Activated CD8-positive, alpha-beta T cell treated with anti-CD3 and anti-CD28 coated beads for 36 hours (primary cell): ENCODE results near the gene LSM12. TPM values are rescaled to one million over a fixed set of nuclear protein-coding genes. Genes with fewer than 3 reads are reported as not detected.

Experiments used
- ATAC-seq: fragments of 200-7000 bp; cut with Tn5 transposase; one replicate; pipeline ENCODE4 v1.10.0; 2021; ENCODE audit warnings: mild to moderate bottlenecking, moderate library complexity
- CTCF ChIA-PET: fragments of 350-600 bp; sonication (Branson Sonifier 250); formaldehyde crosslinking; loops from one replicate; lab custom pipeline; 2021; ENCODE audit warnings: antibody characterized with exemption; lab: Charles Lee
- POLR2A ChIA-PET: fragments of 350-600 bp; sonication (Branson Sonifier 250); formaldehyde crosslinking; loops from one replicate; lab custom pipeline; 2021; ENCODE audit warnings: antibody characterized with exemption; lab: Charles Lee
- DNase-seq: peaks from one replicate; pipeline ENCODE4 v3.0.0-alpha.2; 2020
- H3K27ac Mint-ChIP-seq: one replicate; pipeline ENCODE4 v1.8.0; 2021; ENCODE audit warnings: mild to moderate bottlenecking, mixed read lengths
- H3K27me3 Mint-ChIP-seq: one replicate; pipeline ENCODE4 v1.8.0; 2021; ENCODE audit warnings: mixed read lengths
- H3K36me3 Mint-ChIP-seq: one replicate; pipeline ENCODE4 v1.8.0; 2021; ENCODE audit warnings: low read depth, mixed read lengths
- H3K4me1 Mint-ChIP-seq: one replicate; pipeline ENCODE4 v1.8.0; 2021; ENCODE audit warnings: low read depth, mixed read lengths
- H3K4me3 Mint-ChIP-seq: one replicate; pipeline ENCODE4 v1.8.0; 2021; ENCODE audit warnings: mild to moderate bottlenecking, moderate library complexity, mixed read lengths
- H3K9me3 Mint-ChIP-seq: one replicate; pipeline ENCODE4 v1.8.0; 2021; ENCODE audit warnings: mixed read lengths
- intact Hi-C: fragments of 100-400 bp; cut with micrococcal nuclease; formaldehyde crosslinking; loops from one replicate; pipeline ENCODE4 v1.10.0; 2022
- total RNA-seq, 2 experiments: library from RNA; stranded (reverse); gene quantifications; one replicate each; pipeline ENCODE4 v1.2.3, GENCODE V29; 2021
- TF ChIP-seq, protein P1 (sequence below): fragments of 200-600 bp; IDR thresholded peaks from one replicate; pipeline ENCODE4 v1.8.0; 2022; ENCODE audit warnings: antibody characterized with exemption, mild to moderate bottlenecking

The LSM12 gene
- total RNA-seq, 2 experiments from 2014 or later, result 104 to 110 TPM

DNA sequence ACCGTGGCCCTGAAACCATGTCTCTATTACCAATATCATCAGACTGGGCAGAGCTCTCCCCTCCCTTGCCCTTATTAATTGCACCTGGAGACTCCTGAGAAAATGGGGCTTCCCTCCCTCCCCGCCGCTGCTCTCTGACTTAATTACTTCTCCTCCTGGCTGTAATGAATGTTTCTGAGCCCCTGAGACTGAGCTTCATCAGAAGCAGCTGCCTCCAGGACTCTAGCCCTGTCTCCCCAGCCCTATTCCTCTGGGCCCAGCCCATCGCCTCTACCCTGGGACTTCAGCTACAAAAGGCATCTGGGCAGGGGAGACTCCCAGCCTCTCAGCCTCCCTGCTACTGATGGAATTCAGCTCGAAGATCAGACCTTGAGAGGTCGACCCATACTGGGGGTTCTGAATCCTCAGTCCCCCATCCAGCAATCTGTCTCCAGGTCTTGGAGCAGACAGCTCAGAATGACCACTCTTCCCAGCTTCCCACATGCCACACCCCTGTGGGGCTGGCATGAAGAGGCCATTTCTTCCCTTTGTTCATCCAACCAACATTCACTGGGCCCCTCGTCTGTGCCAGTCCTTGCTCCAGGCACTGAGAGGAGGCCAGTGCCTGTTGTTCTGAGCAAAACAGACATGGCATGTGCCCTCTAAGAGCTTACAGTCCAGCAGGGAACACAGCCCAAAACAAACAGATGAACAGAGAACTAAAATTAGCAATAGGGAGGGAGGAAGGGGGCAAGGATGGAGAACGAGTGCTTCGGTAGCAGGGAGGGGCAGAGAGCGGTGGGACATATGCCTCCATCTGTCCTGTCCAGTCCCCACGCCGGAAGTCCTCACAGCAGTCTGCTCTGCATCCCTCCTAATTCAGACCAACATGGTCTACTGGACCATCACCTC is 79.1 kb downstream of the LSM12 start:
- POLR2A ChIA-PET, result no interaction called here
- no peak for ATAC-seq
- H3K4me3 Mint-ChIP-seq, result no peak overlapping the region

DNA sequence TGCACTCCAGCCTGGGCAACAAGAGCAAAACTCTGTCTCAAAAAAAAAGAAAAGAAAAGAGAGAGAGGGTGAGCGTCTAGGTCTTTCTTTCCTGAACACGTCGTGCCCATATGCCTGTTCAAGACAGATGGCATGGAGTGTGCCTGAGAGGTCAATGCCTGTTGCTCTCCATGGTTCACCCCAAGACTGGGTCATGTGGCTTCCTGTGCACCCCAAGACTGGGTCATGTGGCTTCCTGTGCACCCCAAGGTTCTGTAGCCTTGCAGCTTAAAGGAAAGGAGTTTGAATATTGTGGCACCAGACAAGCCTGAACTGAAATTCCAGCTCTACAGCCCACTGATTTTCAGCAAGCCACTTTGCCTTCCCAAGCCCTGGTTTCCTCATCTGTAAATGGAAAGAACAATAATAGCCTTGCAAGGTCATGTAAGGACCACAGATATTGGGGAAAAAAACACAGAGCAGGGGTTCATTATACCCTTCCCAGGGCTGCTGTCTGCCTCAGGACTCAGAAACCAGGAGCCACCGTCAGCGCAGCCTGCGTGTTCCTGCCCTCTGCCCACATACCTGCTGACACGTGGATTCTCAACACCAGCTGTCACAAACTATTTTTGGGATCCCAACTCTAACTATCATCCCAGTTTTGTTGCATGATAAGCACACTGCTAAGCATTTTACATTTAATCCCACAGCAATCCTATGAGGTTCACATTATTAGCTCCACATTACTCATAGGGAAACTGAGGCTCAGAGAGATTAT is 80.1 kb downstream of the LSM12 start:
- Mint-ChIP-seq H3K27me3 (peaks cover 32% of the 10 kb centered on the region), H3K9me3 (no peaks in the 10 kb centered on the region), H3K4me1 (no peaks in the 10 kb centered on the region), H3K36me3 (no peaks in the 10 kb centered on the region), H3K27ac (no peak overlapping the region), H3K4me3 (no peak overlapping the region)
- TF ChIP-seq, protein P1, sequence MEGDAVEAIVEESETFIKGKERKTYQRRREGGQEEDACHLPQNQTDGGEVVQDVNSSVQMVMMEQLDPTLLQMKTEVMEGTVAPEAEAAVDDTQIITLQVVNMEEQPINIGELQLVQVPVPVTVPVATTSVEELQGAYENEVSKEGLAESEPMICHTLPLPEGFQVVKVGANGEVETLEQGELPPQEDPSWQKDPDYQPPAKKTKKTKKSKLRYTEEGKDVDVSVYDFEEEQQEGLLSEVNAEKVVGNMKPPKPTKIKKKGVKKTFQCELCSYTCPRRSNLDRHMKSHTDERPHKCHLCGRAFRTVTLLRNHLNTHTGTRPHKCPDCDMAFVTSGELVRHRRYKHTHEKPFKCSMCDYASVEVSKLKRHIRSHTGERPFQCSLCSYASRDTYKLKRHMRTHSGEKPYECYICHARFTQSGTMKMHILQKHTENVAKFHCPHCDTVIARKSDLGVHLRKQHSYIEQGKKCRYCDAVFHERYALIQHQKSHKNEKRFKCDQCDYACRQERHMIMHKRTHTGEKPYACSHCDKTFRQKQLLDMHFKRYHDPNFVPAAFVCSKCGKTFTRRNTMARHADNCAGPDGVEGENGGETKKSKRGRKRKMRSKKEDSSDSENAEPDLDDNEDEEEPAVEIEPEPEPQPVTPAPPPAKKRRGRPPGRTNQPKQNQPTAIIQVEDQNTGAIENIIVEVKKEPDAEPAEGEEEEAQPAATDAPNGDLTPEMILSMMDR, result no peak
- intact Hi-C loops, result no loop called here
- ChIA-PET CTCF (interaction anchor here (1.8 kb wide), 1 partner anchor 43 kb away, joined by 11 read pairs; no protein-coding TSS in a partner anchor), POLR2A (interaction anchor here (1.0 kb wide), 2 partner anchors 23 to 71 kb away, joined by 3 to 4 read pairs; no protein-coding TSS in a partner anchor)
- ATAC-seq (no peak), DNase-seq (no peak)

More for the DNA sequence above, 79.1 kb downstream of the LSM12 start:
- Mint-ChIP-seq H3K36me3 (no peaks in the 10 kb centered on the region), H3K27me3 (peaks cover 26% of the 10 kb centered on the region), H3K4me1 (no peaks in the 10 kb centered on the region), H3K9me3 (no peaks in the 10 kb centered on the region), H3K27ac (no peak overlapping the region)
- intact Hi-C loops, result no loop called here
- CTCF ChIA-PET, result interaction anchor here (1.8 kb wide), 1 partner anchor 44 kb away, joined by 11 read pairs; no protein-coding TSS in a partner anchor
- TF ChIP-seq, protein P1, result no peak
- DNase-seq, result no peak

DNA sequence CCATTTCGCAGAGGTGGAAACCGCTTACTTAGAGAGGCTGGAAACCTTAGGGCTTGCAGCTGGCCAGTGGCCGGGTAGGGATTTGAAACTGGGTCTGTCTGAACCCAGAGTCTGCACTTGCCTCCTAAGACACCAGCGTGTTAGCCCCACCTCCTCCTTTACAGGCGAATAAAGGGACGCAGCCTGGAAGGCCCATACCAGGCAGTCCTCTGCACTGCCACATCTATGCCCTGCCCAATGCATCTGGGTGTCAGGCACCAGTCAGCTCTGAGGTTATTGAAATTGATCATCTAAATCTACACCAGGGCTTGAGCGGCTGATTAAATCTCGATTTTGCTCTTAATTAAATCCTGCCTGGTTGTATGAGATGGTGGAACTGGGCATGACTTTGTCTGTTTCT is 82.0 kb downstream of the LSM12 start:
- Mint-ChIP-seq H3K36me3 (no peaks in the 10 kb centered on the region), H3K4me1 (no peaks in the 10 kb centered on the region), H3K4me3 (no peak overlapping the region), H3K27me3 (peaks cover 33% of the 10 kb centered on the region), H3K27ac (no peak overlapping the region), H3K9me3 (no peaks in the 10 kb centered on the region)
- intact Hi-C loops, result no loop called here
- ChIA-PET CTCF (interaction anchor here (1.0 to 2.0 kb wide), 3 partner anchors 9 to 104 kb away, joined by 3 to 7 read pairs (median 3); no protein-coding TSS in a partner anchor), POLR2A (no interaction called here)
- DNase-seq, result no peak
- no peak for ATAC-seq
- TF ChIP-seq, protein P1, result no peak

Other genes with a start within 250 kb of the LSM12 start
- gene MPP3, start 233.5 kb downstream of the LSM12 start, total RNA-seq, result under 1 TPM; 0.27 to 0.31 TPM
- gene CD300LG, start 219.5 kb downstream of the LSM12 start, total RNA-seq, result not detected
- 1 to 10 TPM; 6.0 TPM for gene MPP2, start 159.1 kb downstream of the LSM12 start, total RNA-seq
- not detected for gene PPY, start 124.2 kb downstream of the LSM12 start, total RNA-seq
- under 1 TPM in 1 of 2 experiments, not detected in 1; 0.29 TPM for gene PYY, start 112.7 kb downstream of the LSM12 start, total RNA-seq
- gene NAGS, start 62.0 kb downstream of the LSM12 start, total RNA-seq, result 1 to 10 TPM; 1.7 to 2.4 TPM
- gene TMEM101, start 51.7 kb downstream of the LSM12 start, total RNA-seq, result 10 to 100 TPM; 26.1 to 28.5 TPM
- 10 to 100 TPM; 20.2 to 20.7 TPM for gene G6PC3, start 4.1 kb upstream of the LSM12 start, total RNA-seq
- gene HDAC5, start 57.0 kb upstream of the LSM12 start, total RNA-seq, result 10 to 100 TPM; 19.1 to 19.3 TPM
- gene HROB, start 75.3 kb upstream of the LSM12 start, total RNA-seq, result 10 to 100 TPM; 16.8 to 17.9 TPM
- gene ASB16, start 104.0 kb upstream of the LSM12 start, total RNA-seq, result under 1 TPM; 0.18 to 0.27 TPM
- 10 to 100 TPM; 17.5 TPM for gene TMUB2, start 120.3 kb upstream of the LSM12 start, total RNA-seq
- gene ATXN7L3, start 133.2 kb upstream of the LSM12 start, total RNA-seq, result 10 to 100 TPM; 58.1 to 62.3 TPM
- 100 to 1,000 TPM; 129 to 135 TPM for gene UBTF, start 153.0 kb upstream of the LSM12 start, total RNA-seq
- not detected for gene SLC4A1, start 201.5 kb upstream of the LSM12 start, total RNA-seq
- gene RUNDC3A, start 241.9 kb upstream of the LSM12 start, total RNA-seq, result under 1 TPM in 1 of 2 experiments, not detected in 1; 0.22 TPM